Mammary epithelial cell (primary cell): ENCODE data around the gene TP63.

Experiments used
- EZH2 ChIP-seq: IDR thresholded peaks from 2 replicates; pipeline ENCODE4 v1.6.1; 2012; ENCODE audit warnings: low read length, inconsistent platforms, borderline replicate concordance
- TF ChIP-seq, protein P1 (sequence below), 2 donors: IDR thresholded peaks in 1 of 2; conservative IDR thresholded peaks in 1 of 2; 2 replicates each; pipeline ENCODE4 v1.5.1; 2011 to 2012; ENCODE audit warnings: inconsistent platforms in 2 of 2, low read length in 2 of 2, mild to moderate bottlenecking in 2 of 2, control low read depth in 1 of 2, low read depth in 1 of 2; ENCODE audit not compliant: insufficient read depth in 1 of 2; ENCODE audit errors: extremely low read depth in 1 of 2

DNA sequence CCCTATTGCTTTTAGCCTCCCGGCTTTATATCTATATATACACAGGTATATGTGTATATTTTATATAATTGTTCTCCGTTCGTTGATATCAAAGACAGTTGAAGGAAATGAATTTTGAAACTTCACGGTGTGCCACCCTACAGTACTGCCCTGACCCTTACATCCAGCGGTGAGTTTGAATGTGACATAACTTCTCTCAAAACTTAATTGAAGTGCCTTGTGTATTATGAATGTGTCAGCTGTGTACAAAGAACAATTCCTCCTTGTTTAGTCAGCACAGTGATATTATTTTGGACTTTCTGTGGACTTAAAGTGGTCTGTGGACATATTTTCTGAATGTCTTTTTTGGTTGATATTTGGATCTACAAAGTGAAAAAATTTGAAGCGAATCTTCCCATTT lies 220 bp downstream of the TP63 start:
- TF ChIP-seq EZH2: no peak
- TF ChIP-seq, protein P1, sequence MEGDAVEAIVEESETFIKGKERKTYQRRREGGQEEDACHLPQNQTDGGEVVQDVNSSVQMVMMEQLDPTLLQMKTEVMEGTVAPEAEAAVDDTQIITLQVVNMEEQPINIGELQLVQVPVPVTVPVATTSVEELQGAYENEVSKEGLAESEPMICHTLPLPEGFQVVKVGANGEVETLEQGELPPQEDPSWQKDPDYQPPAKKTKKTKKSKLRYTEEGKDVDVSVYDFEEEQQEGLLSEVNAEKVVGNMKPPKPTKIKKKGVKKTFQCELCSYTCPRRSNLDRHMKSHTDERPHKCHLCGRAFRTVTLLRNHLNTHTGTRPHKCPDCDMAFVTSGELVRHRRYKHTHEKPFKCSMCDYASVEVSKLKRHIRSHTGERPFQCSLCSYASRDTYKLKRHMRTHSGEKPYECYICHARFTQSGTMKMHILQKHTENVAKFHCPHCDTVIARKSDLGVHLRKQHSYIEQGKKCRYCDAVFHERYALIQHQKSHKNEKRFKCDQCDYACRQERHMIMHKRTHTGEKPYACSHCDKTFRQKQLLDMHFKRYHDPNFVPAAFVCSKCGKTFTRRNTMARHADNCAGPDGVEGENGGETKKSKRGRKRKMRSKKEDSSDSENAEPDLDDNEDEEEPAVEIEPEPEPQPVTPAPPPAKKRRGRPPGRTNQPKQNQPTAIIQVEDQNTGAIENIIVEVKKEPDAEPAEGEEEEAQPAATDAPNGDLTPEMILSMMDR (conservative IDR thresholded peaks at IDR 0.05 in 1 of 2, IDR thresholded peaks at IDR 0.05 in 1 of 2; ENCODE audit: extremely low read depth in 1 of 2, insufficient read depth in 1 of 2, low read depth in 1 of 2, low read length in 2 of 2): no peak
